K562 (cell line): ENCODE measurements around the gene GGT6. TPM values are rescaled to one million over a fixed set of nuclear protein-coding genes. Genes with fewer than 3 reads are reported as not detected.
A peak's percentile ranks its signal among the peaks of the same experiment; 100 is the strongest.

Experiments used
- CCAR2 ChIP-seq: fragments of 200-400 bp; formaldehyde crosslinking; IDR thresholded peaks from 2 replicates; pipeline ENCODE4 v1.6.1; 2017; ENCODE audit warnings: mild to moderate bottlenecking, low read depth, low read length
- ELF1 ChIP-seq: fragments of 200-800 bp; sonication (Bioruptor generic); IDR thresholded peaks from 2 replicates; pipeline ENCODE4 v1.6.1; 2016; ENCODE audit warnings: missing genetic modification characterization, missing compliant biosample characterization
- ETV6 ChIP-seq, 3 experiments: fragments of 150-350 bp in 1 of 3; sonication (generic) in 1 of 3; formaldehyde crosslinking in 1 of 3; IDR thresholded peaks; 2 replicates each; pipeline versions ENCODE4 v1.6.1 to v1.8.0; 2014 to 2022; ENCODE audit warnings: borderline replicate concordance in 2 of 3, low read depth in 2 of 3, antibody characterized with exemption in 1 of 3, low read length in 1 of 3, mild to moderate bottlenecking in 1 of 3, missing genetic modification reagents in 1 of 3
- HDAC3 ChIP-seq: fragments of 450-650 bp; IDR thresholded peaks from 2 replicates; pipeline ENCODE4 v1.6.1; 2018; ENCODE audit warnings: borderline replicate concordance, mild to moderate bottlenecking, moderate library complexity; ENCODE audit not compliant: partially characterized antibody
- IRF9 ChIP-seq: fragments of 450-650 bp; IDR thresholded peaks from 2 replicates; pipeline ENCODE4 v1.6.1; 2016; ENCODE audit warnings: missing biosample characterization, missing genetic modification characterization
- MBD2 ChIP-seq: sonication (generic); IDR thresholded peaks from 2 replicates; pipeline ENCODE4 v1.6.1; 2016; ENCODE audit warnings: low read depth, borderline replicate concordance
- POLR2A ChIP-seq: fragments of 450-650 bp; conservative IDR thresholded peaks from 2 replicates; pipeline ENCODE4 v1.6.1; 2016
- SP2 ChIP-seq: IDR thresholded peaks from 2 replicates; pipeline ENCODE4 v1.6.1; 2011; ENCODE audit warnings: mild to moderate bottlenecking, low read depth, low read length, moderate library complexity; ENCODE audit not compliant: poor library complexity, severe bottlenecking; ENCODE audit errors: extremely low read depth
- SRSF9 ChIP-seq: fragments of 200-400 bp; formaldehyde crosslinking; IDR thresholded peaks from 2 replicates; pipeline ENCODE4 v1.6.1; 2017; ENCODE audit warnings: low read depth, low read length, borderline replicate concordance
- ZBTB26 ChIP-seq: fragments of 450-650 bp; formaldehyde crosslinking; IDR thresholded peaks from 2 replicates; pipeline ENCODE4 v1.4.0; 2022; ENCODE audit warnings: missing genetic modification characterization
- ZC3H8 ChIP-seq: fragments of 450-650 bp; IDR thresholded peaks from 2 replicates; pipeline ENCODE4 v1.6.1; 2017
- ZNF124 ChIP-seq: sonication (generic); formaldehyde crosslinking; IDR thresholded peaks from 2 replicates; pipeline ENCODE4 v1.8.1; 2022; ENCODE audit warnings: missing genetic modification reagents
- polyA plus RNA-seq, 8 experiments: library from polyadenylated mRNA; depleted of rRNA in 4 of 8; stranded (reverse) in 5 of 8; unstranded in 3 of 8; fragments of >200 nt; fragmentation: Nextera tagmentation in 2 of 8; fragmentation: Illumina TruSeq in 1 of 8; extraction: Ambion mirVana in 2 of 8; extraction: Trizol in 1 of 8; gene quantifications; 2 replicates each; pipeline versions ENCODE4 v1.2.1 to v1.2.3, GENCODE V29; 2011 to 2014; ENCODE audit warnings: inconsistent platforms in 1 of 8, missing spikeins in 1 of 8
- total RNA-seq, 7 experiments: library from RNA; depleted of rRNA in 6 of 7; stranded (reverse); fragments of >200 nt in 6 of 7; fragmentation: Illumina TruSeq in 2 of 7; extraction: Trizol in 2 of 7; gene quantifications; 2 replicates each; pipeline versions ENCODE4 v1.2.1 to v1.2.3, GENCODE V29; 2011 to 2021; ENCODE audit warnings: low replicate concordance in 1 of 7
- TF ChIP-seq, protein P1 (sequence below): fragments of 250-450 bp; sonication (Bioruptor Pico); IDR thresholded peaks from 2 replicates; pipeline ENCODE4 v1.5.0; 2021; ENCODE audit warnings: mild to moderate bottlenecking, moderate library complexity
- TF ChIP-seq, protein P2 (sequence below): fragments of 250-450 bp; sonication (Bioruptor Pico); IDR thresholded peaks from 2 replicates; pipeline ENCODE4 v1.5.0; 2020; ENCODE audit warnings: mild to moderate bottlenecking, borderline replicate concordance

Gene GGT6
- total and polyA plus RNA-seq, 9 of the 15 experiments (the other 6 are each of a cell fraction or from before 2014, with no cell fraction given), result 0.09 TPM; not detected in 8

GRCh38 chr17:4554997-4555799, 5.2 kb downstream of the GGT6 start, which contains the start of gene MYBBP1A (continued):
- TF ChIP-seq, protein P1, sequence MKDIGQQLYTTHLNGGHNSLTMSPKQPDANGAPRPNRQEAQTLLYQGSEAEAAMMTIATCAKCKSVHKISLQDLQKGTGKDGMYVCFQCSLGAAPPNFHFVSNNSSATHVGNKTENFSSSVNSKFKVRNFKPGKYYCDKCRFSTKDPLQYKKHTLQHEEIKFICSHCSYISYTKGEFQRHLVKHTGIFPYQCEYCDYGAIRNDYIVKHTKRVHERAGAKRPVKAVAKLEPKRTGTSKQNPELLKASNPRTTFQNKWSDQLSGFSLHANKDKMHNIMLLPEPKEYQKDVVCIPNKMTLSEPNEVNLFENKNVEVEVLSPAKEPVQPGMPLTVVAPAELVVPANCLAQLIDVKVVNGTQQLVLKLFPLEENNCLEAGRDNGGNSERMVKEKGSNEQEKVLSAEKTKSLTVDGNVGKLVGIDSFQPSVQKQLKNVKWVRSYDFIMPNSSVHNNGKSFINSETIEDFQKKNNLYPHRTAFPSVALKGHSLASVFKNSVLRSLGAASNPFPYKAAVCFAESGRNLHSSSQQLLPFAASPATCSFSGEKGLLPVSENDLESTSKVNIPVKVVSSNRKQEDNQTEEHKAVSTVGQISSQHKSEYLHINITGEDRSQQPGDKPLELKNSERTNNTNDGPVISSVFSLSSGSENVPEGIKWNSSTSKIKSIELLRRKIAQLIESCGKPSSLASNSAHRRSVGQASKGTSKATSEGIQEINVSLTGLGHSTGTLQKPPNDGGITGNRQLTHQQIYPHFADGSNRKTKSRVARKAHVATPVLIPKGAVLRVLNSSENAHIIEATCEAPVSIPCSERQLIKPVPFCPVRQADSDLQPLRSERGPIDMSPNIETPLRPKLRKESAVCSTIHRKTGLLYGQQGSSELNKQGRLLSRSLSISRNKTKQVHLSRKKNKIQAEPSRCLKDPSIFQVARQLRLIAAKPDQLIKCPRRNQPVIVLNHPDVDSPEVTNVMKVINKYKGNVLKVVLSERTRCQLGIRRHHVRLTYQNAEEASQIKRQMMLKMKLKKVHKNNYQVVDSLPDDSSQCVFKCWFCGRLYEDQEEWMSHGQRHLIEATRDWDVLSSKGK (CRISPR knock-in tag), result no peak
- no peak for TF ChIP-seq HDAC3
- TF ChIP-seq, protein P2, sequence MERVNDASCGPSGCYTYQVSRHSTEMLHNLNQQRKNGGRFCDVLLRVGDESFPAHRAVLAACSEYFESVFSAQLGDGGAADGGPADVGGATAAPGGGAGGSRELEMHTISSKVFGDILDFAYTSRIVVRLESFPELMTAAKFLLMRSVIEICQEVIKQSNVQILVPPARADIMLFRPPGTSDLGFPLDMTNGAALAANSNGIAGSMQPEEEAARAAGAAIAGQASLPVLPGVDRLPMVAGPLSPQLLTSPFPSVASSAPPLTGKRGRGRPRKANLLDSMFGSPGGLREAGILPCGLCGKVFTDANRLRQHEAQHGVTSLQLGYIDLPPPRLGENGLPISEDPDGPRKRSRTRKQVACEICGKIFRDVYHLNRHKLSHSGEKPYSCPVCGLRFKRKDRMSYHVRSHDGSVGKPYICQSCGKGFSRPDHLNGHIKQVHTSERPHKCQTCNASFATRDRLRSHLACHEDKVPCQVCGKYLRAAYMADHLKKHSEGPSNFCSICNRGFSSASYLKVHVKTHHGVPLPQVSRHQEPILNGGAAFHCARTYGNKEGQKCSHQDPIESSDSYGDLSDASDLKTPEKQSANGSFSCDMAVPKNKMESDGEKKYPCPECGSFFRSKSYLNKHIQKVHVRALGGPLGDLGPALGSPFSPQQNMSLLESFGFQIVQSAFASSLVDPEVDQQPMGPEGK (CRISPR knock-in tag), result no peak
- no peak for TF ChIP-seq ZC3H8
- TF ChIP-seq ETV6 (IDR thresholded peaks at IDR 0.05; ENCODE audit: borderline replicate concordance in 1 of 2, low read depth in 2 of 2, low read length in 1 of 2), result no peak
- no peak for TF ChIP-seq ETV6 (CRISPR knock-in tag; IDR thresholded peaks at IDR 0.05; ENCODE audit: borderline replicate concordance)
- peak; percentile 86 for TF ChIP-seq ELF1
- TF ChIP-seq SP2, result no peak
- 0 out of 2 replicates have a peak, but pooled peaks have one; percentile 22 for TF ChIP-seq MBD2
- no peak for TF ChIP-seq ZBTB26 (CRISPR knock-in tag)
- TF ChIP-seq ZNF124, result no peak
- TF ChIP-seq SRSF9, result no peak
- peak; percentile 89 for TF ChIP-seq POLR2A
- TF ChIP-seq CCAR2, result no peak
- no peak for TF ChIP-seq IRF9 (tag)
